ENCODE measurements around the gene BTNL2. TPM values are rescaled to one million over a fixed set of nuclear protein-coding genes. Genes with fewer than 3 reads are reported as not detected.

BTNL2 gene
- total RNA-seq, 1 experiment from 2014 or later: not detected

GRCh38 chr6:32393665-32394420 is 13.1 kb downstream of the BTNL2 start:
- Histone ChIP-seq H4K5ac (ENCODE audit: insufficient read length, low read depth, low read length) (no peak overlapping the region), H2BK20ac (ENCODE audit: low read depth, low read length, poor library complexity, severe bottlenecking) (no peak overlapping the region), H4K8ac (replicated peaks; ENCODE audit: insufficient read length, low read depth, low read length) (no peak overlapping the region), H3K27ac (ENCODE audit: insufficient read length, low read depth, low read length) (no peak overlapping the region), H3K56ac (ENCODE audit: insufficient read length, low read depth, low read length) (no peak overlapping the region), H2BK120ac (ENCODE audit: low read depth, low read length, poor library complexity, severe bottlenecking) (no peak overlapping the region), H2BK12ac (ENCODE audit: insufficient read length, low read depth, low read length) (no peak overlapping the region), H3T11ph (ENCODE audit: low read length) (no peak overlapping the region), H2BK5ac (ENCODE audit: insufficient read length, low read length) (no peak overlapping the region), H2BK15ac (ENCODE audit: low read depth, low read length) (no peak overlapping the region), H3K9ac (ENCODE audit: extremely low read depth, insufficient read length, low read length) (no peak overlapping the region), H3K23ac (ENCODE audit: insufficient read length, low read depth, low read length) (no peak overlapping the region), H3K14ac (ENCODE audit: insufficient read depth, low read length) (no peak overlapping the region), H2AFZ (ENCODE audit: low read length) (no peak overlapping the region), H3K27me3 (ENCODE audit: insufficient read depth, low read length) (no peaks in the 10 kb centered on the region), H3K23me2 (ENCODE audit: insufficient read length, low read depth, low read length, poor library complexity, severe bottlenecking) (no peaks in the 10 kb centered on the region), H4K20me1 (ENCODE audit: control insufficient read depth, insufficient read depth, insufficient read length) (no peaks in the 10 kb centered on the region), H3K4me1 (ENCODE audit: insufficient read depth, low read length) (no peaks in the 10 kb centered on the region; the same call in 1 of the 2 replicates), H3K4ac (ENCODE audit: low read depth, low read length) (no peak overlapping the region), H3K79me1 (ENCODE audit: insufficient read depth, low read depth, low read length, poor library complexity, severe bottlenecking) (no peaks in the 10 kb centered on the region), H3K4me2 (ENCODE audit: insufficient read depth, insufficient read length, low read length) (no peak overlapping the region), H3K18ac (ENCODE audit: insufficient read length, low read depth, low read length) (peak overlapping the region; percentile 63), H4K91ac (ENCODE audit: insufficient read length, low read depth, low read length) (no peak overlapping the region), H3K79me2 (ENCODE audit: insufficient read depth, low read length) (no peaks in the 10 kb centered on the region), H2AK5ac (ENCODE audit: insufficient read length, low read length) (no peak overlapping the region), H3K9me3 (ENCODE audit: control insufficient read depth, low read depth, low read length) (no peaks in the 10 kb centered on the region)
- no peaks in the 10 kb centered on the region for H3K4me1 Mint-ChIP-seq
- no peaks in the 10 kb centered on the region; the same call in 1 of the 2 replicates for H3K27me3 Mint-ChIP-seq (ENCODE audit: low read depth)
- H3K9me3 Mint-ChIP-seq: no peaks in the 10 kb centered on the region
- H3K4me3 Mint-ChIP-seq: no peak overlapping the region
- 0 out of 7 replicates have a peak overlapping the region, but pooled peaks of 1 of the 3 experiments have one; percentile 7 for H3K27ac Mint-ChIP-seq
- DNase-seq: no peak
- no peaks in the 10 kb centered on the region; a peak in 1 of 7 replicates for H3K36me3 Mint-ChIP-seq (ENCODE audit: insufficient read depth in 1 of 3, low read depth in 3 of 3)
- WGBS (ENCODE audit: extremely low coverage, insufficient read length, low lambda C conversion rate): no CpG with 5 or more reads among the region's 7 CpGs
- no peak for TF ChIP-seq CTCF (conservative IDR thresholded peaks at IDR 0.05)
